ENCODE results near the gene LAMA5. TPM values are rescaled to one million over a fixed set of nuclear protein-coding genes. Genes with fewer than 3 reads are reported as not detected.

Gene LAMA5
- total RNA-seq, 1 experiment from 2014 or later = 1,050 TPM

DNA sequence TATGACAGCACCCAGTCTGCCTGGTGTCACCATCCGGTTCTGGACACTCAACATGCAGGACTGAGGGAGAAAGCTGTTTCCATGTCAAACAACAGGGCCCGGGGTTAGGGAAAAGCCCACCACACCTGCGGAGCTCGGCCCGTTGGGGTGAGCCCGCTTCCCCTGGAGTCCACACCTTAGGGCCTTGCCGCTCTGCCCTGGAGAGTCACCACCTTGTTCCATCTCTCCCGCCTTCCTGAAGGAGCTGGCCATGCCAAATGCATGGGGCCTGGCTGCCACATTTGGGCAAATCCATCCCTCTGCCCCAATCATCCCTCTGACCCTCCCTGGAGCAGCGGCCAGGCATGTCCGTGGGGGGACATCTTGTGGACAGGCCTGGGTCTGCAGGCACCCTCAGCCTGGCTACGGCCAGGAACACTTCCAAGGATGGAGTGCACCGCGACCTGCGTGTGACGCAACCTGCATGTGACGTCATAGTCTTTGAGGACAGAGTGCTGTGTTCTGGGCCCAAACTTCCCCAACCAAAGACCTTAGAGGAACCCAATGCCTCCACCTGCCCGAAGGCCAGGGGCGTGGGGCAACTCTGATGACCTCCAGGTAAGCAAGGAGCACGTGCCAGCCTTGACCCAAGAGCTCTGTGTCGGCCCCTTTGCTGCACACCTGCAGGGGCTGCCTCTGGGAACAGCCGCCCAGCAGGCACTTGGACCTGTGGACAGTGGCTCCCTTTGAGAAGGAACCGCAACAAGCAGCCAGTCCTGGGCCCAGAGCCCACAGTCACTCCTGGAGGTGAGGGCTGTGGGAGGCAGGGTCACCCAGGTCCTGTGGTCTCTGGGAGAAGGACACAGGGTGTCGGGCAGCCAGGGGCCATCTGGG is 38.2 kb upstream of the LAMA5 start:
- Histone ChIP-seq H3K27me3 (replicated peaks; ENCODE audit: control insufficient read depth, insufficient read depth, low read length) (no peaks in the 10 kb centered on the region), H3K4me3 (ENCODE audit: low read depth, low read length) (peak overlapping the region; percentile 95), H3K9me3 (no peaks in the 10 kb centered on the region), H3K36me3 (ENCODE audit: control insufficient read depth, insufficient read depth, low read length) (peaks cover 9% of the 10 kb centered on the region), H3K4me1 (peaks cover 40% of the 10 kb centered on the region)
- no peaks in the 10 kb centered on the region for H3K27me3 Mint-ChIP-seq (ENCODE audit: insufficient read depth, unreplicated experiment)
- peak; percentile 94 to 95 for DNase-seq
- H3K4me1 Mint-ChIP-seq (ENCODE audit: low read depth, unreplicated experiment) = peaks cover 34% of the 10 kb centered on the region
- H3K4me3 Mint-ChIP-seq (ENCODE audit: unreplicated experiment) = peak overlapping the region; percentile 78
- no peaks in the 10 kb centered on the region for H3K9me3 Mint-ChIP-seq (ENCODE audit: unreplicated experiment)
- CTCF ChIA-PET = interaction anchor here (0.6 to 1.1 kb wide), 6 partner anchors 17 to 212 kb away, joined by 3 to 6 read pairs (median 3); no protein-coding TSS in a partner anchor
- BruUV-seq (replicated peaks) = no TSS peak
- intact Hi-C loops (cut with micrococcal nuclease; ENCODE audit: unreplicated experiment) = loop anchor here (1.0 to 10.0 kb wide), 3 partner anchors 18 to 261 kb away; partner anchors contain the start of genes ADRM1, PSMA7, RPS21 and SS18L1
- peaks cover 89% of the 10 kb centered on the region for H3K36me3 Mint-ChIP-seq (ENCODE audit: insufficient read depth, unreplicated experiment)
- TF ChIP-seq, protein P1, sequence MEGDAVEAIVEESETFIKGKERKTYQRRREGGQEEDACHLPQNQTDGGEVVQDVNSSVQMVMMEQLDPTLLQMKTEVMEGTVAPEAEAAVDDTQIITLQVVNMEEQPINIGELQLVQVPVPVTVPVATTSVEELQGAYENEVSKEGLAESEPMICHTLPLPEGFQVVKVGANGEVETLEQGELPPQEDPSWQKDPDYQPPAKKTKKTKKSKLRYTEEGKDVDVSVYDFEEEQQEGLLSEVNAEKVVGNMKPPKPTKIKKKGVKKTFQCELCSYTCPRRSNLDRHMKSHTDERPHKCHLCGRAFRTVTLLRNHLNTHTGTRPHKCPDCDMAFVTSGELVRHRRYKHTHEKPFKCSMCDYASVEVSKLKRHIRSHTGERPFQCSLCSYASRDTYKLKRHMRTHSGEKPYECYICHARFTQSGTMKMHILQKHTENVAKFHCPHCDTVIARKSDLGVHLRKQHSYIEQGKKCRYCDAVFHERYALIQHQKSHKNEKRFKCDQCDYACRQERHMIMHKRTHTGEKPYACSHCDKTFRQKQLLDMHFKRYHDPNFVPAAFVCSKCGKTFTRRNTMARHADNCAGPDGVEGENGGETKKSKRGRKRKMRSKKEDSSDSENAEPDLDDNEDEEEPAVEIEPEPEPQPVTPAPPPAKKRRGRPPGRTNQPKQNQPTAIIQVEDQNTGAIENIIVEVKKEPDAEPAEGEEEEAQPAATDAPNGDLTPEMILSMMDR (IDR thresholded peaks at IDR 0.05; ENCODE audit: insufficient read depth in 1 of 2, low read depth in 1 of 2, low read length in 1 of 2, severe bottlenecking in 1 of 2, unreplicated experiment in 1 of 2) = peak; percentile 91 to 92
- POLR2A ChIA-PET = interaction anchor here (0.5 to 0.9 kb wide), 4 partner anchors 38 to 1334 kb away, joined by 3 to 9 read pairs (median 7); partner anchors contain the start of genes LAMA5 and LSM14B
- H3K27ac Mint-ChIP-seq (ENCODE audit: unreplicated experiment) = peak overlapping the region; percentile 23

DNA sequence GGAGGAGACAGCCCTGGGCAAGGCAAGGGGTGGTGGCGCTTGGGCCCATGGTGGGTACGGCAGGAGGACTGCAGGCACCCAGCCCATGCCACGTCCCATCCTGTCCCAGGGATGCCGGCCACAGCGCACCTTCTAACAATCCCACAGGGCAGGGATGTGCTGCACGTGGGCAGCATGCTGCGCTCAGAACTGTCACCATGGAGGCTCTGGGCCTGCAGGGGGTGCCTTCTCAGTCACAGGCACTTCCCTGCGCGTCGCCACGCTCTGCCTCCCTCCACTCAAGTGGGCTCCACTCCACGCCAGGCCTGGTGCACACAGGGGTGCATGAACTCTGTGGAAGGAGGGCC is 37.6 kb upstream of the LAMA5 start:
- POLR2A ChIA-PET = no interaction called here
- H3K27me3 Mint-ChIP-seq (ENCODE audit: insufficient read depth, unreplicated experiment) = no peaks in the 10 kb centered on the region
- Histone ChIP-seq H3K36me3 (ENCODE audit: control insufficient read depth, insufficient read depth, low read length) (peaks cover 9% of the 10 kb centered on the region), H3K27me3 (replicated peaks; ENCODE audit: control insufficient read depth, insufficient read depth, low read length) (no peaks in the 10 kb centered on the region), H3K4me1 (peaks cover 34% of the 10 kb centered on the region), H3K4me3 (ENCODE audit: low read depth, low read length) (no peak overlapping the region), H3K9me3 (no peaks in the 10 kb centered on the region)
- no peak for DNase-seq
- H3K27ac Mint-ChIP-seq (ENCODE audit: unreplicated experiment) = no peak overlapping the region
- TF ChIP-seq, protein P1 (IDR thresholded peaks at IDR 0.05; ENCODE audit: insufficient read depth in 1 of 2, low read depth in 1 of 2, low read length in 1 of 2, severe bottlenecking in 1 of 2, unreplicated experiment in 1 of 2) = no peak
- no peak overlapping the region for H3K4me3 Mint-ChIP-seq (ENCODE audit: unreplicated experiment)
- CTCF ChIA-PET = interaction anchor here (0.6 kb wide), 1 partner anchor 101 kb away, joined by 3 read pairs; no protein-coding TSS in a partner anchor
- BruUV-seq (replicated peaks) = no TSS peak
- no peaks in the 10 kb centered on the region for H3K9me3 Mint-ChIP-seq (ENCODE audit: unreplicated experiment)
- H3K36me3 Mint-ChIP-seq (ENCODE audit: insufficient read depth, unreplicated experiment) = peaks cover 89% of the 10 kb centered on the region
- intact Hi-C loops (cut with micrococcal nuclease; ENCODE audit: unreplicated experiment) = loop anchor here (1.0 to 10.0 kb wide), 3 partner anchors 17 to 260 kb away; partner anchors contain the start of genes ADRM1, PSMA7, RPS21 and SS18L1
- peaks cover 28% of the 10 kb centered on the region for H3K4me1 Mint-ChIP-seq (ENCODE audit: low read depth, unreplicated experiment)

DNA sequence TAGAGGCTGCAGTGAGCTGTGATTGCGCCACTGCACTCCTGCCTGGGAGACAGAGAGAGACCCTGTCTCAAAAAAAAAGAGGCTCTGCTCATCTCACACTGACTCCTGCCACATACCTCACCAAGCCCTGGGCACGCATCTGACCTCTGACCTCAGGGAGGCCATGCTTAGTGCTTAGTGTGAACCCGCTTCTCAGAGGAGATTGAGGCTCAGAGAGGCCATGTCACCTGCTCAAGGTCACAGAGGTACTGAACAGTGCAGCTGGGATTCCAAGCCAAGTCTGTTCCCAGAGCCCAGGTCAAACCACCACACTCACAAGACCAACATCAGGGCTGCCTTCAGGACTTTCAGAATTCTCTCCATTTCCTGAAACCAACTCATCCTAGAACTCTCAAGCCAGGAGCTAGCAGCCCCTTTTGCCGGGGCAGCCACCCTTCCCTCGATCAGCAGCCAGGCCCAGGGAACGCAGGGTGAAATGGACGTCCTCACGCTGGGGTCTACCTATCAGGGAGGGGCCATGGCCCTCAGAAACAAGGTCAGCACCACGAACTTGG is 37.1 kb upstream of the LAMA5 start:
- H3K27me3 Mint-ChIP-seq (ENCODE audit: insufficient read depth, unreplicated experiment) = no peaks in the 10 kb centered on the region
- H3K4me1 ChIP-seq = peaks cover 34% of the 10 kb centered on the region
- intact Hi-C loops (cut with micrococcal nuclease; ENCODE audit: unreplicated experiment) = loop anchor here (10.0 kb wide), 1 partner anchor 259 kb away; the partner anchor contains the start of genes PSMA7 and SS18L1

More for the DNA sequence above, 37.1 kb upstream of the LAMA5 start:
- Histone ChIP-seq H3K9me3 (no peaks in the 10 kb centered on the region), H3K27me3 (replicated peaks; ENCODE audit: control insufficient read depth, insufficient read depth, low read length) (no peaks in the 10 kb centered on the region), H3K4me3 (ENCODE audit: low read depth, low read length) (no peak overlapping the region), H3K36me3 (ENCODE audit: control insufficient read depth, insufficient read depth, low read length) (peaks cover 9% of the 10 kb centered on the region)
- Mint-ChIP-seq H3K27ac (ENCODE audit: unreplicated experiment) (no peak overlapping the region), H3K4me1 (ENCODE audit: low read depth, unreplicated experiment) (peaks cover 23% of the 10 kb centered on the region), H3K36me3 (ENCODE audit: insufficient read depth, unreplicated experiment) (peaks cover 87% of the 10 kb centered on the region), H3K4me3 (ENCODE audit: unreplicated experiment) (no peak overlapping the region), H3K9me3 (ENCODE audit: unreplicated experiment) (no peaks in the 10 kb centered on the region)
- ChIA-PET CTCF (no interaction called here), POLR2A (no interaction called here)
- TF ChIP-seq, protein P1 (IDR thresholded peaks at IDR 0.05; ENCODE audit: insufficient read depth in 1 of 2, low read depth in 1 of 2, low read length in 1 of 2, severe bottlenecking in 1 of 2, unreplicated experiment in 1 of 2) = no peak
- DNase-seq = no peak
- BruUV-seq (replicated peaks) = no TSS peak

Data from Caco-2 (cell line).